Superior temporal gyrus (tissue), 1 donor: ENCODE data around the gene COL15A1.

Source experiments
- DNase-seq: peaks from one replicate; pipeline ENCODE4 v3.0.0-alpha.2; 2016; ENCODE audit errors: extremely low spot score

The COL15A1 gene

GRCh38 chr9:98944734-98945074 is 997 bp downstream of the COL15A1 start:
- no peak for DNase-seq

- DNase-seq: no peak
Observed at GRCh38 chr9:98949565-98949964, 5.9 kb downstream of the COL15A1 start.

DNA sequence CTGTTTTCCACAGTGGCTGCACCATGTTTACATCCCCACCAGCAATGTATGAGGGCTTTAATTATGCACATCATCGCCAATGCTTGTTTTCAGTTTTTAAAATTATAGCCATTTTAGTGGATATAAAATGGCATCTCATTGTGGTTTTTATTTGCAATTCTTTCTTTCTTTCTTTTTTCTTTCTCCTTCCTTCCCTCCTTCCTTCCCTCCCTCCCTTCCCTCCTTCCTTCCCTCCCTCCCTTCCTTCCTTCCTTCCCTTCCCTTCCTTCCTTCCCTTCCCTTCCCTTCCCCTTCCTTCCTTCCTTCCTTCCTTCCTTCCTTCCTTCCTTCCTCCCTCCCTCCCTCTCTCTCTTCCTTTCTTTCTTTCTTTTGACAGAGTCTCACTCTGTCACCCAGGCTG is 6.6 kb downstream of the COL15A1 start:
- no peak for DNase-seq

GRCh38 chr9:98951967-98952366 is 8.3 kb downstream of the COL15A1 start:
- no peak for DNase-seq

GRCh38 chr9:98953581-98954243 is 10.0 kb downstream of the COL15A1 start:
- DNase-seq: no peak

- DNase-seq: no peak
Observed at GRCh38 chr9:98954244-98954610, 10.5 kb downstream of the COL15A1 start.

DNA sequence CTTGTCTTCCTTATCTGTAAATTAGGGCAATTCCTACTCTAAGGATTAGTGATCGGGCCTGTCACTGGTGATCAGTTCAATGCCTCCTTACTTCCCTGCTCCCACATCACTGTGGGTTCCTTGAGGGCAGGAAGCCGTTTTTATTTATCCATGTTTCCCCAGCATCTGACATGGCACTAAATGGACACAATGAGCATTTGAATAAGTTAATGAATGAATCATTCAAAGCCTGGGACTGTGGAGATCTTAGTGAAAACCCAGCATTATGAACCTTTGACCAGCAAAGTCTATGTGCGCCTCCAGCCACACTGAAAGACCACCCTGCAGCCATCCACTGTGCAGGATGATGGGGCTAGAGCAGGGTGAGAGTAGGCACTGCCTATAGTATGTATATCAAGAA is 11.6 kb downstream of the COL15A1 start:
- no peak for DNase-seq

- no peak for DNase-seq
Observed at GRCh38 chr9:98957826-98958225, 14.1 kb downstream of the COL15A1 start.

- DNase-seq: no peak
Observed at GRCh38 chr9:98958271-98958984, 14.7 kb downstream of the COL15A1 start.

- no peak for DNase-seq
Observed at GRCh38 chr9:98960409-98960808, 16.7 kb downstream of the COL15A1 start.

DNA sequence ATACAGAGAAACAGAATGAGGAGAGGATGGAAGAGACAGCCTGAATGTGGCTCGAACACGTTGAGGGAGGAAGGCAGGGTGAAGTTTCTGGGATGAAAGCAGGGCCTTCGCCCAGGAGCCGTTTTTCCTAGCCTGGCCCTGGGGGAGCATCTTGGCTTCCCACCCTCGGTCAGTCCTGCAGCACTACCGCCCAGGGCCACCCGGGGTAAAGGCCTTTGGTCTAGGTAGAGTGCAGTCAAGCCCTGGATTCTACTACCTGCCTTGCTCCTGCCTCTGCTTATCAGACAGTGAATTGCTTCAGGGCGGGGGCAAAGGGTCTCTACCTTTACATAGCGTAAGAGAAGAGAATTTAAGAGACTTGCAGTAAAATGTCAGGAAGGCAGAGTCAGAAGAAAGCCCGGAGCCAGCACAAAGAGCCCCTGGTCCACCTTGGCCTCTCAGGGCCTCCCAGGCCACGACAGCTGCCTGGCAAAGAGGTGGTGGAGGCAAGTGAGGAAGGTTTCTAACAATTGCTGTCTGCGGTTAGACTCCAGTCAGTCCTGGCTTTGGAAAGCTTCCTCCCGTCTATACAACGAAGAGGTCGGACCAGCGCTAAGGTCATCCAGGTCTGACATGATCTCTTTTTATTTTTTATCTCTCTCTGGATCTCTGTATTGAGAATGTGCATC is 17.9 kb downstream of the COL15A1 start:
- no peak for DNase-seq

DNA sequence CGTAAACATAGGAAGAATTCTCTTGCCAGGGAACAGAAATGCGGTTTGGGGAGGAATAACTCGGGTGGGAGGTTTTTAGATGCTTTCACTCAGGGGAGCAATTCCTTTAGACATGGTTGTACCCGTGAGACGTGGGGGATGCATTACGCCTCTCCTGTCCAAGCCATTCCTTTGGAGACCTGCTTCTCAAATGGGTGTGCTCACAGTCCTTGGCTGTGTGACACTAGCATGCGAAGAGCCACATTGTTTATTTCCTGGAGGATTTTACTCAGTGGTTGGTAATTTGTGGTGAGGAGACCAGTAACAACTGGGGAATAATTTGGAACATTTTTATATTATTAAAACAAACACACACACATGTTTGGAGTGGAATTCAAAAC is 18.5 kb downstream of the COL15A1 start:
- no peak for DNase-seq

GRCh38 chr9:98962861-98963260 is 19.2 kb downstream of the COL15A1 start:
- no peak for DNase-seq

- no peak for DNase-seq
Observed at GRCh38 chr9:98964201-98964600, 20.5 kb downstream of the COL15A1 start.

GRCh38 chr9:98964911-98965336 is 21.2 kb downstream of the COL15A1 start:
- DNase-seq: no peak

DNA sequence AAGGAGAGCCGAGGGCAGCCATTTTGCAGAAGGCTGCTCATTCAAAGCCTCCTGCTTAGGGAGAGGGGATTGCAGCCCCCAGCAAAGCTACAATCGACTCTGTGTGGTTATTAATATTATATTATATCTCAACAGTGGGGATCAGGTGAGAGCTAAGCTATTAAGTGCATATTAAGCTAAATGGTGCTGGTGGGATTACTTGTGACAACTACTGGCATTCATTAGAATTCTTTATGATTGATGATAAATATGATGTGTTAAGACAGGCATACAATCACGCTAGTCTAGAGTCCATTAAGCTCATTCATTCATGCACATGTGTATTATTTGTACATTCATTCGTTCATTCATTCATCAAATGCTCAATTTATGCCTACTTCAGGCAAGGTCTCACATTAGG is 23.0 kb downstream of the COL15A1 start:
- no peak for DNase-seq

DNA sequence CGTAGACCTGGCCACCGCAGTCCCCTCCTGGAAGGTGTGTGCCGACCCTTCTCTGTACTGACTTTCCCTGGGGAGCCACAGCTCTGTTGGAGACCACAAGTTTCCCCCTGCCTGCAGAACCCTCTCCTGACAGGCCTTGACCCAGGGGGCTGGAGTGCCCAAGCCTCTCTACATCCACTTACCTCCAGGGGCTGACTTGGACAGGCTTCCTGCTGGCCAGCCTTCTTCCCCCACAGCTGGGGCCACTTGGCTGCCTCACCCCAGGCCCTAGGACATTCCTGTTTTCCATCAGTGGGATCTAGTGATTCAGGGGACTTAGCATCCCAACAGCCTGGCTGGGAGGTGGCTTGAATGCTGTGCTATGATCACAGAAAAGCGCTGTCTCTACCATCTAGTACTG is 23.6 kb downstream of the COL15A1 start:
- no peak for DNase-seq

GRCh38 chr9:98967680-98968079 is 24.0 kb downstream of the COL15A1 start:
- no peak for DNase-seq

DNA sequence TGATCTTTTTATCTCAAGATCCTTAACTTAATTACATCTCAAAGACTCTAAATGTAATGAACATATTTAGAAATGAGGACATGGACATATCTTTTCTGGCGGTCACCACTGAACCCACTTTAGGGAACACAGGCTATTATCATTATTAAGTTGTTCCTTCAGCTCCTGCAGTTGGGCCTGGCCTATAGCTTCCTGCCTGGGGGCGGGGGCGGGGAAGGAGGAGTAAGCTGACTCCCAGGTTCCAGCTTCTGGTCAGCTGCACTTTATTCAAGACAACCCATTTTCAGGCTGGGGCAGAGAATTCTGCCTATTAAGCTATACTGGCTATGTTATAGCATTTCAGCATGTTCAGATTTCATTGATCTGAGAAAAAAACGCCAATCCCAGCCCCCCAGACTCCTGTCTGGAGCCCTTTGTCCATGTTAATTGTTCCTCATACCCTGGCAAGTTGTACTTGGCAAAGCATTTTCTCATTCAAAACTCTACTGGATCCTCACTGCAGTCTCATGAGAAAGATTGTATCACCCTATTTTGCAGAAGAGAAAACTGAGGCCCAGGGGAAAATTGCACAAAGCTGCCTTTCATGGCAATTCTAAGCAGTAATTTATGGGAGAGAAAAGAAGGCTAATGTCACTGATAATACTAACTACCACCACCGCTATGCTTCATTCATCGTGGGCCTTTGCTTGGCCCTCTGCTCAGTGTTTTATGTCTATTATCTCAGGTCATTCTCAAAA is 25.1 kb downstream of the COL15A1 start:
- no peak for DNase-seq

DNA sequence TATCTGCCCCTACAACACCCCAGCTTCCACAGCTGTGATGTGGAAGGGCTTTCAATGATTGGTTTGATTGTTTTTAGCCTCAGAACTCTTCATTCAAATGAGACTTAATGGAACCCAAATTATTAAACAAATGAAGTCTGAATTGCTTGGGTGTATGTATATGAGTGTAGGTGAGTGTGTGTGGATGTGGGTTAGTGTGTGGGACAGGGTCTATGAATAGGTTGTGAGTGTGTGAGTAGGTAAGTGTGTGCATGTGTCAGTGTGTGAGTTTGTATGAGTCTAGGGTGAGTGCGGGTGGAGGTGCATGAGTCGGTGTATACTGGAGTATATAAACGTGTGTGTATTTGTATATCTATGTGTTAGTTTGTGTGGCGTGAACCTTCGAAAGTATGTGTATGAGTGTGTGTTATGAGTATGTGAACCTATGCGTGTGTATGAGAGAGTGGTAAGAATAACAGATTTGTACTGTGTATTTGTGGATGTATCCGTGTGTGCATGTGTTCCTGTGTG is 26.9 kb downstream of the COL15A1 start:
- peak; percentile 36 for DNase-seq

- DNase-seq: peak; percentile 83
Observed at GRCh38 chr9:98971168-98971914, 27.6 kb downstream of the COL15A1 start.

- no peak for DNase-seq
Observed at GRCh38 chr9:98971915-98972223, 28.2 kb downstream of the COL15A1 start.
